HUES6 (cell line): Measurements from ENCODE around the gene FLRT1.

Experiments used
- H3K27ac ChIP-seq: 2 replicates; pipeline ENCODE4 v1.7.0; 2013; ENCODE audit warnings: low read depth, mild to moderate bottlenecking, low read length, inconsistent platforms
- H3K27me3 ChIP-seq: 2 replicates; pipeline ENCODE4 v1.6.1; 2013; ENCODE audit warnings: low read length; ENCODE audit not compliant: control insufficient read depth, insufficient read depth
- H3K36me3 ChIP-seq: 2 replicates; pipeline ENCODE4 v1.6.1; 2013; ENCODE audit warnings: low read length; ENCODE audit not compliant: control insufficient read depth, insufficient read depth
- H3K4me1 ChIP-seq: 2 replicates; pipeline ENCODE4 v1.6.1; 2013; ENCODE audit warnings: low read length; ENCODE audit not compliant: control insufficient read depth, insufficient read depth
- H3K4me3 ChIP-seq: 2 replicates; pipeline ENCODE4 v1.5.1; 2013; ENCODE audit warnings: low read depth, low read length
- H3K9ac ChIP-seq: one replicate; pipeline ENCODE4 v1.6.1; 2013; ENCODE audit warnings: mild to moderate bottlenecking, low read length
- H3K9me3 ChIP-seq: 2 replicates; pipeline ENCODE4 v1.6.1; 2013; ENCODE audit warnings: low read depth, low read length; ENCODE audit not compliant: control insufficient read depth, insufficient read depth

Gene FLRT1

DNA sequence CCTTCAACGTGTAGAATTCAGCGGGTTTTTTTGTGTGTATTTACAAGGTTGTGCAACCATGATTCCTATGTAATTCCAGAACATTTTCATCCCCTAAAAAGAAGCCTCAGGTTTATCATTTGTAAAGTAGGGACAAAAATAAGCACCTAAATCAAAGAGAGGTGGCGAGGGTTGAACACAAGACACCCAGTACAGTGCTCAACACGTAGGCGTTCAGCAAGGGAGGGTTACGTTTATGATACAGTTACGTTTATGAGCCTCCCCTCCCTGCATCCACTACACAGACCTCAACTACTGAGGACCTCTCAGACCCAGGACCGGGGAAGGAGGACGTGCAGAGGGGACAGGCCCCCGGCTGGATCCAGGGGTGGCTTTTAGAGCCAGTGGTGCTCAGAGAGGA is 44.7 kb downstream of the FLRT1 start:
- Histone ChIP-seq H3K9me3 (no peaks in the 10 kb centered on the region), H3K9ac (no peak overlapping the region), H3K4me1 (no peaks in the 10 kb centered on the region), H3K36me3 (no peaks in the 10 kb centered on the region), H3K4me3 (no peak overlapping the region), H3K27me3 (peaks cover 65% of the 10 kb centered on the region), H3K27ac (no peak overlapping the region)

DNA sequence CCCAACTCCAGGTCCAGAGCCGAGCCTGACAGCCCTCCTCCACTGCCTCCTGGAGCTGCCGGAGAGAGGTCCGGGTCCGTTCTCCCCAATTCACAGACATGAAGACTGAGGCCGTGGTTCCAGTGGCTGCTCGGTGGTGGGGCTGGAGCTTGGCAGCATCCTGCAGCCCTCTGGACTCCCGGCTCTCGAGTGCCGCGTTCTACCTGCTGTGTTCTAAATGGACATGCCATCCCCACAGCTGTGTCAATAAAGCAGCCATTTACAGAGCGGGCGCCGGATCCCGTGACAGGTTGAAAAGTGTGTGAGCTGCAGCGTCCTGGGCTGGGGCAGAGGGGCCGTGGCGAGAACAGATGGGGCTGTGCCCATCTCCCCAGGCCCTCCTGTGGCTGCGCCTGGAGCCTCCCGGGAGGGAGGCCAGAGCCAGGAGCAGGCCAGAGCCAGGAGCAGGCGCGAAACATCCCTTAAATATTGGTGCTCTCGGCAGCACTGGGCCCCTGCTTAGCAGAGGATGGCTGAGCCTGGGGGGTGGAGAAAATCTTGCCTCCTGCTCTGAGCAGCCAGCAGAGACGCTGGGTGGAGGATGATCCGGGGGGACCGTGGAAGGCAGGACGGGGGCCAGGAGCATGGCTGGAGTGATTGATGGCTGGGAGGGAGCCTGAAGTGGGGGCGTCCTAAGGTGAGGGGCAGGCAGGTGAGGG is 46.2 kb downstream of the FLRT1 start:
- Histone ChIP-seq H3K4me1 (peaks cover 7% of the 10 kb centered on the region; the same call in 1 of the 2 replicates), H3K27ac (no peak overlapping the region), H3K4me3 (no peak overlapping the region), H3K36me3 (no peaks in the 10 kb centered on the region), H3K9me3 (no peaks in the 10 kb centered on the region), H3K27me3 (peaks cover 50% of the 10 kb centered on the region), H3K9ac (no peak overlapping the region)

DNA sequence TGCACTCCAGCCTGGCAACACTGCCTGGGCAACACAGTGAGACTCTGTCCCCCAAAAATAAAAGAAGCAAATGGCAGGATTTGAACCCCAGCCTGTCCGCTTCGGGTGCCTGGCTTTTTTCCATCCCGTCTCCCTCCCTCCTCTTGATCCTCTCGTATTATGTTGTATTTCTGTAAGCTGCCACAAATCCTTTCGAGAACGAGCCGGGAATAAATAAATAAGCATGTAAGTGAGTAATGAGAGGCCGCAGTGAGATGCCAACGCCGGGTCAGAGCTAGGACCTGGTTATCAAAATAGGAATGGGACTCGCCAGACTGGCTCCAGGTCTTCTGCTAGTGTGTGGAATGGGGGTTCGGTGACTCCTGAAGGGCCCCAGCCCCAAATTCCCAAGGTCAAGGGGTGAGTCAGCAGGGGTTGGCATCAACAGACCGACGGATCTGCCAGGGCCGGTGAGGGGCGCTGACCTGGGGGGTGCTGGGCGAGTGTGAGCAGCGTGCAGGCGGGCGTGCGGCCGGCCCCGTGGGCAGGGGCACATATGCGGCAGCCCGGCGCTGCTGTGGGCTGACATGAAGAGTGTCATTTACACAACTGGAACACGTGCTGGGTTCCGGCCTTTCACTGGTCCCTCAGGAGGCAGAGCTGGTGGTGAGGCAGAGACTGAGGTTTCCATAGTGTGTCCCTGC is 47.8 kb downstream of the FLRT1 start:
- H3K36me3 ChIP-seq = no peaks in the 10 kb centered on the region
- H3K27me3 ChIP-seq = peaks cover 38% of the 10 kb centered on the region
- no peaks in the 10 kb centered on the region for H3K9me3 ChIP-seq
- no peak overlapping the region for H3K4me3 ChIP-seq
- H3K9ac ChIP-seq = no peak overlapping the region
- peaks cover 7% of the 10 kb centered on the region; the same call in 1 of the 2 replicates for H3K4me1 ChIP-seq
- H3K27ac ChIP-seq = no peak overlapping the region

DNA sequence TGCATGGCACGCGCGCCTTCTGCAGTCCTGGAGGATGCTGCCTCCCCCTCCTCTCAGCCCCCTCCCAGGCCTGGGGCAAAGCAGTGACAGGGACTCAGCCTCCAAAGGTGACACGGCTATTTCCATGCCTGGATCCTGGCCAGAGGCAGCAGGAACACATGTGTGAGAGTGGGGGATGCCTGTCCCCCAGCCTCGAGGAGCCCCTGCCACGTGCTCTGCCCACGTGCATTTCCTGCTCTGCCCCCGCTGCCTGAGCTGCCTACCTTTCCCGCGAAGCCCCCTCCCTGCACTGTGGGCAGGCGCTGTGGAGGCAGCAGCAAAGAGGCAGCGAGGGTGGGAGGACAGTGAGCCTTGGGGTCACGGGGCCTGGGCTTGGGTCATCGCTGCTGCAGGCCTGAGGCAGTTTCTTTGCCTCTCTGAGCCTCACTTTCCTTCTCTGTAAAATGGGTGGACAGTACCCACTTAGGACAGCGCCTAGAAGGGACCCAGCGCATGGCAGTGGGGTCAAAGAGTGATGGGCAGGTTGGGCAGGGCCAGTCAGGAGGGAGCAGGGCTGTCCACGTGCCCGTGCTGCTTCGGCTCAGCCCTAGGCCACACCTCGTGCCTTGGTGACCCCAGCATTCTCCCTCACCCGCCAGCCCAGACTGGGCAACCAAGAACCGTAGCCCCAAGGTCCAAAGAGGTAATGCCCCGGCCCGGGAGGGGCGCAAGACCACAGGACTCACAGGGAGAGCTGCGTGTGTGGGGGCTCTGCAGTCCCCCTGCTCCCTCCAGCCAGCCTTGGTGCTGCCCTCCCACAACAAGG is 48.6 kb downstream of the FLRT1 start:
- no peak overlapping the region for H3K4me3 ChIP-seq
- no peak overlapping the region for H3K9ac ChIP-seq
- no peaks in the 10 kb centered on the region for H3K36me3 ChIP-seq
- no peaks in the 10 kb centered on the region for H3K9me3 ChIP-seq
- peaks cover 10% of the 10 kb centered on the region; the same call in 1 of the 2 replicates for H3K4me1 ChIP-seq
- H3K27me3 ChIP-seq = peaks cover 31% of the 10 kb centered on the region
- no peak overlapping the region for H3K27ac ChIP-seq

DNA sequence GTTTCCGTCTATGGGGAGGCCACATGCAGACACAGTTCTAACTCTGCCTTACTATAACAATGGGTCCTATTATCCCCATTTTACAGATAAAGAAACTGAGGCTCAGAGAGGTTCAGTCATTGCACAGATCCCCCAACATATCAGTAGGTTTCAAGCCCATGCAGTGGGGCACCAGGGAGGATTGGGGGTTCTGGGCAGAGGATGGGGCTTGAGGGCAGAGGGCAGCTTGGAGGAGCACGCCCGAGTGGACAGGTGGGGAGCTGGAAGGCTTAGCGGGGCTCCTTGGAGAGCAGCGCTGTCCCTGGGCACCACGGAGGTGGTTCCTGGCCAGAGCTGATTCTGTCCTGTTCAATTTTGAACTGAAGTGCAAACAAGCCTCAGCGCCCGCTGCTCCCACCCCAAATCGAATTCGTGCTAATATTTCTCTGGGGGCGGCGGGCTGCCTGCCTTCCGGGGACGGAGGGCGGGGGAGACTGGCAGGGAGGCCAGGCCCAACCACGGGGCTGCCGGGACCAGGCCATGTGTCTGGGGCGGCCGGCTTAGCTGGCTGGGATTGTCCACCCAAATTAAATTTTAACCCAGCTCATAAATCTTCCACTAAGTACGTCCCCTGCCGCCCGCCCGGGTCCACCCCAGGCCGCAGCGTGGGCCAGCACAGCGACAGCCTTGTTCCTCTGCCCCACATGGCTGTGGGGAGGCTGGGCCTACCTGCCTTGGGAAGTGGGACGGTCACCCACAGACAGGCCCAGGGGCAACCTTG is 49.4 kb downstream of the FLRT1 start:
- Histone ChIP-seq H3K4me1 (peaks cover 13% of the 10 kb centered on the region), H3K4me3 (no peak overlapping the region), H3K9me3 (no peaks in the 10 kb centered on the region), H3K27me3 (peaks cover 25% of the 10 kb centered on the region), H3K27ac (no peak overlapping the region), H3K9ac (no peak overlapping the region), H3K36me3 (no peaks in the 10 kb centered on the region)
